Lower lobe of right lung (tissue), 2 donors: Measurements from ENCODE around the gene FGGY. TPM values are rescaled to one million over a fixed set of nuclear protein-coding genes. Genes with fewer than 3 reads are reported as not detected.

ENCODE experiments used
- ATAC-seq, 2 donors: fragments of 200-7000 bp; cut with Tn5 transposase; one replicate each; pipeline ENCODE4 v1.9.1; 2020 to 2022; ENCODE audit warnings: mild to moderate bottlenecking in 2 of 2, moderate library complexity in 2 of 2
- DNase-seq: peaks from one replicate; pipeline ENCODE4 v3.0.0-alpha.2; 2020
- H3K27ac ChIP-seq: fragments of 200-600 bp; one replicate; pipeline ENCODE4 v1.8.0; 2022
- H3K27me3 ChIP-seq: fragments of 200-600 bp; one replicate; pipeline ENCODE4 v1.8.0; 2022; ENCODE audit warnings: low read depth
- H3K36me3 ChIP-seq: fragments of 200-600 bp; one replicate; pipeline ENCODE4 v1.8.0; 2022; ENCODE audit warnings: mild to moderate bottlenecking
- H3K4me1 ChIP-seq: fragments of 200-600 bp; one replicate; pipeline ENCODE4 v1.8.0; 2022
- H3K4me3 ChIP-seq: fragments of 200-600 bp; one replicate; pipeline ENCODE4 v1.8.0; 2022; ENCODE audit warnings: mild to moderate bottlenecking
- H3K9me3 ChIP-seq: fragments of 200-600 bp; one replicate; pipeline ENCODE4 v1.8.0; 2022
- CTCF ChIP-seq: fragments of 200-600 bp; IDR thresholded peaks from one replicate; pipeline ENCODE4 v1.8.0; 2022; ENCODE audit warnings: antibody characterized with exemption, mild to moderate bottlenecking
- intact Hi-C: fragments of 100-400 bp; cut with DNase I; formaldehyde crosslinking; loops from one replicate; pipeline ENCODE4 v1.11.0; 2022
- total RNA-seq: library from RNA; stranded (reverse); fragmentation: NEBNext Ultra II Directional; extraction: Animal tissue kit (Norgen Biotek cat#: 25700); gene quantifications from one replicate; pipeline ENCODE4 v1.2.1, GENCODE V29; 2021
- donor health status: DM: no; HTN: yes; CAD: no; lungs with severe emphysema.

The FGGY gene
- total RNA-seq, 1 donor from 2014 or later: 31.4 TPM

GRCh38 chr1:59427155-59427554 is 130.3 kb downstream of the FGGY start:
- no peak for DNase-seq

GRCh38 chr1:59427784-59428183 is 130.9 kb downstream of the FGGY start:
- peaks cover 12% of the 10 kb centered on the region for H3K4me1 ChIP-seq
- no peak overlapping the region for H3K4me3 ChIP-seq
- H3K9me3 ChIP-seq: no peaks in the 10 kb centered on the region
- intact Hi-C loops: no loop called here
- no peaks in the 10 kb centered on the region for H3K36me3 ChIP-seq
- no peaks in the 10 kb centered on the region for H3K27me3 ChIP-seq
- H3K27ac ChIP-seq: no peak overlapping the region
- no peak for TF ChIP-seq CTCF
- DNase-seq: no peak
- no peak for ATAC-seq

More at GRCh38 chr1:59427155-59427554, 130.3 kb downstream of the FGGY start:
- H3K27ac ChIP-seq: no peak overlapping the region
- intact Hi-C loops: no loop called here
- peaks cover 19% of the 10 kb centered on the region for H3K4me1 ChIP-seq
- H3K27me3 ChIP-seq: no peaks in the 10 kb centered on the region
- no peaks in the 10 kb centered on the region for H3K9me3 ChIP-seq
- ATAC-seq: no peak
- no peak for TF ChIP-seq CTCF
- H3K36me3 ChIP-seq: no peaks in the 10 kb centered on the region
- H3K4me3 ChIP-seq: no peak overlapping the region

DNA sequence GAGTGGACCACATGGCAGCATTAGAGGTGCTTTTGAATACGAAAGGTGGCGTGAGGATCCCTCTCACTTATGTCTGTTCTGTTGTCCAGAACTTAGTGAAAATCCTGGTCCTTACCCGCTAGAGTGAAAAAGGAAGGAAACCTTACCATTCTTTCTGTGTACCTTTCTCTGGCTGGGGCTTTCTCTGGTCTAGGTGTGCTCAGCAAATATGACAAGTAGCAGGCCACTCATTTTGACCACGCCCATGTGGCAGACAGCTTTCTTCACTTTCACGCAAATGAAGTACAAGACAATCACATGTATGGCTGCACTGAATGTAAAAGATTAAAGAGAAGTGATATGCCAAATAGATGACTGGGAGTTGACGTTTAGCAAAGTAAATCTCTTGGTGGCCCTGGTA is 131.9 kb downstream of the FGGY start:
- DNase-seq (no peak), ATAC-seq (no peak)
- H3K36me3 ChIP-seq: no peaks in the 10 kb centered on the region

DNA sequence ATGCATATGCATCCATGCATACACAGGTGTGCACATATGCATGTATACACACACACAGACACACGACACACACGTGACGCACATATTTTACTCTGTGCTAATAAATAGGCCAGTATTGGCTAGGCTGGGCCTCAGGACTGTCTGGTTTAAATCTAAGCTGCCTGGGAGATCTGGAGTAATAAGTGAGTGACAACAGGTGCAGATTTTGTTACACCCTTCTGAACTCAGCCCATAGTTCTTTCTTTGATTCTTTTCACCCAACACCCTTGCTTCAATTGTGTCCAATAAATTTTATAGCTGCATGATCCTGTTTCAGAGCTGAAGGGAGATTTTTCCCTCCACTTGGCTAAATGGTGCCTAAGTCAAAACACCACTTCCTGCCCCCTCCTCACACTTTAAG is 132.8 kb downstream of the FGGY start:
- H3K4me3 ChIP-seq: no peak overlapping the region
- H3K27ac ChIP-seq: no peak overlapping the region
- TF ChIP-seq CTCF: no peak
- ATAC-seq (no peak), DNase-seq (no peak)
- H3K27me3 ChIP-seq: no peaks in the 10 kb centered on the region
- intact Hi-C loops: no loop called here
- no peaks in the 10 kb centered on the region for H3K9me3 ChIP-seq
- peaks cover 15% of the 10 kb centered on the region for H3K4me1 ChIP-seq
- H3K36me3 ChIP-seq: no peaks in the 10 kb centered on the region

More for the DNA sequence above, 131.9 kb downstream of the FGGY start:
- intact Hi-C loops: no loop called here
- TF ChIP-seq CTCF: no peak
- Histone ChIP-seq H3K4me3 (no peak overlapping the region), H3K9me3 (no peaks in the 10 kb centered on the region), H3K27me3 (no peaks in the 10 kb centered on the region), H3K27ac (no peak overlapping the region), H3K4me1 (peaks cover 9% of the 10 kb centered on the region)

DNA sequence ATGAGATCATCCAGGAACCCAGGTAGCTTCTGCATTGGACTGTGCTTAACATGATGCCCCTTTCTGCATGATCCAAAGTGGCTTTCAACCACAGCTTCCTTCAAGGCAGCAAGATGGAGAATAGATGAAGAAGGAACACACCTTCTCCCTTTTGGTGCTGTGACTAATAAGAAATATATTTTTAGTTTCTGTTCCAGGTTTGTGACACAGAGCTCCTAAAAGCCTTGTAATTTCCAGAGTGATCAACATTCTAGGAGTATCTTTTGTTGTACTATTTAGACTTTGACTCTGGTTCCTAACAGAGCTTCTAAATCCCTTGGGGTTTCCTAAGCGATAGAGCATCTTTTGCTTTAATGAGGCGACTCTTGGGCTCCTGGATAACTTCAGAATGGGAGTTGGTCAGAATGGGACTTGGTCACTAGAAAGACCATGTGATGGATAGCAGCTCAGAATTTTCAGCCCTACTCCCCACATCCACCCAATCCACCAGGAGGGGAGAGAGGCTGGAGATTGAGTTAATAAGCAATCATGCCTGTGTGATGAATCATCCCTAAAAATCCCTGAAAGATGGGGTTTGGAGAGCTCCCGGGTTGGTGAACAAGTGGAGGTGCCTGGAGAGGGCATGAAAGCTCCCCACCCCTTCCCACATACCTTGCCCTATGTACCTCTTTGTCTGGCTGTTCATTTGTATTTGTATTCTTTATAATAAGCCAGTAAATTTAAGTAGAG is 134.8 kb downstream of the FGGY start:
- Histone ChIP-seq H3K36me3 (no peaks in the 10 kb centered on the region), H3K9me3 (no peaks in the 10 kb centered on the region), H3K27ac (no peak overlapping the region), H3K4me3 (no peak overlapping the region), H3K27me3 (no peaks in the 10 kb centered on the region), H3K4me1 (peaks cover 16% of the 10 kb centered on the region)
- no peak for TF ChIP-seq CTCF
- no peak for DNase-seq
- peak in 1 of 2 donors; percentile 56 for ATAC-seq
- intact Hi-C loops: no loop called here
